ENCODE results near the gene RAB42.
"Not testable (repeated sequence)": the region's sequence is repeated elsewhere in the genome, so short reads cannot be mapped to it uniquely, and the experiment has no call there.

Gene RAB42, protein sequence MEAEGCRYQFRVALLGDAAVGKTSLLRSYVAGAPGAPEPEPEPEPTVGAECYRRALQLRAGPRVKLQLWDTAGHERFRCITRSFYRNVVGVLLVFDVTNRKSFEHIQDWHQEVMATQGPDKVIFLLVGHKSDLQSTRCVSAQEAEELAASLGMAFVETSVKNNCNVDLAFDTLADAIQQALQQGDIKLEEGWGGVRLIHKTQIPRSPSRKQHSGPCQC

DNA sequence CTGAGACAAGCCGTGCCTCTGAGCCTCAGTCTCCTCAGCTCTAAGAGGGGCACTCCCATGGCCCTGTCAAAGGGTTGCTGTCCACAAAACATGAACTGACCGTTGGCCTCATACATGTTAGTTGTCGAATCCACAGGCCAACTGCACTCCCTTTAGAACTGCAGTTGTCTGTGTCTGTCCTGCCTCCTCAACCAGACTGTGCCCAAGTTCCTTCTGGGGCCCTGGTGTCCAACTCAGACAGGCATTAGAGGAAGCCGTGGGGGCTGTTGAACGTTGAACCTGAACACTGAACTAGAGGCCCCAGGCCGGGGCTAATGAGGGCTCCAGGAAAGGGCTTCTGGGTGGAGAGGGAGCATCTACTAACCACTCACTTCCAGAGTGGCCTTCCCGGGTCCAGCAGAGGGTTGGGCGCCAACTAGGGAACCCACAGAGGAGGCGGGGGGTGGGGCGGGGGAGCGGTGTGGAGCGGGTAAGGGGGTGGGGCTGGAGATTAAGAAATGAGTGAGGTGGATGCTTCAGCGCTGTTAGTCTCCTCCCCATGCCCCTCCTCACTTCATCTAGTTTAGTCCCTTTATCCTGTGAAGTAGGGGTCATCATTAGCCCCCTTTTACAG, at the start of gene RAB42:
Gene RAB42, plus strand, starts transcription at position 558 of the 613 bp plus-strand sequence. CDS start 247 bp downstream, outside the sequence.
- no peak for DNase-seq (ENCODE audit: low read depth in 2 of 2)

DNA sequence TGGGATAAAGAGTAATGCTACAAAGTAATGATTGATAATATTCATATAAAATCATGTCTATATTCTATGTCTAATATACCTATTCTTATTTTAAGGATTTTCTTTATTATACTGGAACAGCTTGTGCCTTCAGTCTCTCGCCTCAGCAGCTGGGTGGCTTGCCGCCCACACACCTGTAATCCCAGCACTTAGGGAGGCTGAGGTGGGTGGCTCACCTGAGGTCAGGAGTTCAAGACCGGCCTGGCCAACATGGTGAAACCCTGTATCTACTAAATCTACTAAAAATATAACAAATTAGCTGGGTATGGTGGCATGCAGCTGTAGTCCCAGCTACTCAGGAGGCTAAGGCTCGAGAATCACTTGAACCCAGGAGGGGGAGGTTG, 46.8 kb upstream of the RAB42 start:
- no peak for DNase-seq (ENCODE audit: low read depth in 2 of 2)

DNA sequence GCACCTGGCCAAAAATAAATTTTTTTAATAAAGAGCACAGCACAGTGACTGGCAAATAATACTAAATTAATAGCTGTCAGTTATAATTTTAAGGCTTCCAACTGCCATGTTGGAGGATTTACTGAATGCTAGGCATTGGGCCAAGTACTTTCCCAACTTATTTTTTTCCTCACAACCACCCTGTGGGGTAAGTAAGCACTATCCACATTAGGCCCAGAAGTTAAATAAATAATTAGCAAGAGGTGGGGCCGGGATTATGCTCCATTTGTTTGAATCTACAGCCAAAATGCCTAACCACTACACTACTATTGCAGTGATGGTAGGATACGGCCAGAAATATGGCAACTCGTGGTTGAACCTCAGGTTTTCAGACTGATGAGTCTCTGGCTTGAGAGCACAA, 43.7 kb upstream of the RAB42 start:
- no peak for DNase-seq (ENCODE audit: low read depth in 2 of 2)

DNA sequence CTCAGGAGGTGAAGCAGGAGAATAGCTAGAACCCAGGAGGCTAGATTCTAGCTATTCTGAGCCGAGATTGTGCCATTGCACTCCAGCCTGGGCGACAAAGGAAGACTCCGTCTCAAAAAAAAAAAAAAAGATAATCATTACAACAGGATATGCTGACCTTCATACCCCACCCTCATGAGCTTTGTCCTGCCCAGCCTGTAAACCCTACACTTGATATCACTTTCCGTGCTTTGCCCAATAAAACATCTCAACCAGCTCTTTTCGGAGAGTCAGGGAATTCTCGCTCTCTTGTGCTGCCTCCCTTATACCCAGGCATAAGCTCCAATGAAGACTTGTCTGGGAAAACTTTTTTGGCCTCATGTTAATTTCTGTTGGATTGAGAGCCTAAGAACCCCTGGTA, 40.7 kb upstream of the RAB42 start:
- DNase-seq (ENCODE audit: low read depth in 2 of 2), result no peak

DNA sequence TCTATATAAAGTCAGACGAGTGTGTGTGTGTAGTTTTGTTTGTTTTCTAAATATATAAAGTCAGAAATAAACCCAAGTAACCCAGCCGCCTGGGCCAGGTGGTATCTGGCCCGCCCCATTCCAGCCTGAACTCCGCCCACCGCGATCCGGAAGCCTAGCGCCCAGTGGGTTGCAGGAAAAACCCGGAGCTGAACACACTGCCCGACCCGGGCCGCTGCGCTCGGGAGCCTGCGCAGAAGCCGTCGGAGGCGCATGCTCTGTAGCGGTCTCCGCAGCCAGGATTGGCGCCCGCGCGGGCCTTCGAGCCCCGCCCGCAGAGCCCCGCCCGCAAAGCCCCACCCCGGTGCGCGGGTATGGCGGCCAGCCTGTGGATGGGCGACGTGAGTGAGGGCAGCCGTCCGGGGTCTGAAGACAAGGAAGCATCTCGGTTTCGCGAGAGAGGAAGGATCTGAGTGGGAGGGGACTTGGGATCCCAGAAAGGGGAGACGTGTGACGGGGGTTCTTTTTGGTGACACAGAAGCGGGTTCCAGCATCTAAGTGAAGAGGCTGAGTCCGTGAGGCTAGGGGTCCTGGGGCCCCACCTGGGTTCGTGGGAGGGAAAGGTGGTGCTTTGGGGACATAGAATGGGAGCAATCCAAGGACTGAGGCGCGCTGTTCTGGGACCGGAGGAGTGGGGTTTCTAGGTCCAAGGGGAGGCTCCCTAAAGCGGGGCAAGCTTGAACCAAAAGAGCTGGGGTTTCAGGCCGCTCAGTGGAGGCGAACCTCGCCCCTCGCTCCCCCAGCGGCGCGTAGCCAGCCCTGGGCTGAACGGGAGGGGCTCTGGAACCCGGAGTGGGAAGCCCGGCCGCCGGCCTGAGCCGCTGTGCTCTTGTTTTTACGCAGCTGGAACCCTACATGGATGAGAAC, 39.1 kb upstream of the RAB42 start, which contains the start of gene TRNAU1AP:
Gene TRNAU1AP, plus strand, starts transcription at position 328 of the 906 bp plus-strand sequence. Its CDS starts 26 bp downstream, at position 354.
- DNase-seq (ENCODE audit: low read depth in 2 of 2), result peak; percentile 86 to 90

DNA sequence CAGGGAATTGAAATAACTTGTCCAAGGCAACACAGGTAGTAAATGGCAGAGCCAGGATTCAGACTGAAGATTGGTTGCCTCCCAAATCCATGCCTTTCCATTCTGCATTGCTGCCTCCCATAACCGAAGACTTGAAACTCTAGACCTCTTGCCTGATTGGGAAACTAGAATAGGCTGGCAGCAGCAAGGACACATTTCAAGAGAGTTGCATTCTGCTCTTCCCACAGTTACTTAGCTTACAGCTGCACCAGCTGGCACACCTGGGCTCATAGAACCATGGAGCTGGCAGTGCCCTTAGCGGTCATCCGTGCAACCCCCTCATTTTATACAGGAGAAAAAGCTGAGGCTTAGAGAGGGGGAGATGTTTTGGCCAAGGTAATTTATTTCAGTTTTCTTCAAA, 31.2 kb upstream of the RAB42 start:
- DNase-seq (ENCODE audit: low read depth in 2 of 2), result no peak

DNA sequence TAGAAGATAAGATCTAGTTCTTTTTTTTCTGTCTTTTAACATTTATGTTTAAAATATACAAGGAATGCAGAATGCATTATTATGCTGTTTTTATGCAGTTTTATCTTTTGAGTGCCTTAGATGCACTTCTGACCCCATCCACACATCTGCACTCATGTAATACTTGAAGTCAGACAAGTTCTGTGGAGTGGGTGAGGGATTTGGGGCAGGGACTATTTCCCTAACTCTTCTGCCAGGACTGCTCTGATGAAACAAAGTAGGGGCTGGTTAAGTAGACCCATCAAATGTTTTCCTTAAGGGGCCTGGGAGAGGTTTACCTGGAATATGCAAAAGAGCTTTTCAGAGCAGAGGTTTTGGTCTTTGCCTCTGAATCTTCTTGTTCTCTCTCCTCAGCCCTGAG, 27.8 kb upstream of the RAB42 start:
- DNase-seq (ENCODE audit: low read depth in 2 of 2), result no peak

DNA sequence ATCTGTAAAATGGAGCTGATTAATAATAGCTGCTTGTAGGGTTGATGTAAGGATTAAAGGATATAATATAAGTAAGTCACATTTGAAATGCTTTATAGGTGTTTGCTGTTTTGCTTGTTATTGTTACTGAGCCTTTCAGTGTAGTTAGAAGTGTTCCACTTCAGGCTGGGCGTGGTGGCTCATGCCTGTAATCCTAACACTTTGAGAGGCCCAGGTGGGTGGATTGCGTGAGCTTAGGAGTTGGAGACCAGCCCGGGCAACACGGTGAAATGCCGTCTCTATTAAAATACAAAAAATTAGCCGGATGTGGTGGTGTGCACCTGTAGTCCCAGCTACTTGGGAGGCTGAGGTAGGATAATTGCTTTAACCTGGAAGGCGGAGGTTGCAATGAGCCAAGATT, 27.0 kb upstream of the RAB42 start:
- no peak for DNase-seq (ENCODE audit: low read depth in 2 of 2)

DNA sequence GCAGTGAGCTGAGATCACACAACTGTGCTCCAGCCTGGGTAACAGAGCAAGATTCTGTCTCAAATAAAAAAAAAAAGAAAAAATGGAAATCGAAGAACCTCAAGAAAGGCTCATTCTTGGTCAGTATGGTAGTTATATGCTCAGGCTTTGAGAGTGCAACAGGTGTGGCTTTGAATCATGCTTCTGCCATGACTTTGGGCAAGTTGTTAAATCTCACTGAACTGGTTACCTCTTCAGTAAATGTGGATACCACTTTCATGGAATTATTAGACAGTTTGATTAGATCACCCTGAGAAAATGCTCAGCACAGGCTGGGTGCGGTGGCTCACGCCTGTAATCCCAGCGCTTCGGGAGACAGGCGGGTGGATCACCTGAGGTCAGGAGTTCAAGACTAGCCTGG, 26.3 kb upstream of the RAB42 start:
- no peak for DNase-seq (ENCODE audit: low read depth in 2 of 2)

DNA sequence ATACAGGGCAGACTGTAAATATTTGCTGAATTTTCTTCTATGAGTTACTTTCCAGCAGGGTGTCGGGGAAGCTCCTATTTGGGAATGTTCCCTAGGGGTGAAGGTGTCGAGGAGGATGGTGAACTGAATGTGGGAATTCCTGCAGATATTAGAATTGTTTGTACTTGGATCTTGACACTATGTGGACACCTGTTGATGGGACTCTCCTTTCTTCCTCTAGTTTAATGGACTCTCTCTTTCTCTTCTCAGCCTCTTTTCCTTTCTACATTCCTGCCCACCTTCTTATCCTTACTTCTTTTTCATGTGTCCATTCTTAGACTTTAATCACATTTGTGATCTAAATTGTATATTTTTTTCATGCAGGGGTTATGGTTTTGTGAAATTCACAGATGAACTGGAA, 25.1 kb upstream of the RAB42 start:
- no peak for DNase-seq (ENCODE audit: low read depth in 2 of 2)

DNA sequence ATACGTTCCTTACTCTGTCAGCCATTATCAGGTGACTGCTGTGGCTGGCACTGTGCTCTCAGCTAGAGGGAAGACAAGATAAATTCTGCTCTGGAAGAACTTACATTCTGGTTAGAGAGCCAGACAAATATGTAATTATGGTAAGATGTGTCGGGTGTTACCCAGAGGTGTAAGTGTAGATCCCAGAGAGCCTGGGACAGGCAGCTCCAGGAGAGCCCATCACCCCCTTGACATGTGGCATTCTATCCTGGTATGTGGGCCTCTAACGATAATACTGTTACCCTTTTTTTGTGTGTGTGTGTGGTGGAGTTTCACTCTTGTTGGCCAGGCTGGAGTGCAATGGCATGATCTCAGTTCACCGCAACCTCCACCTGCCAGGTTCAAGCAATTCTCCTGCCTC, 20.2 kb upstream of the RAB42 start:
- DNase-seq (ENCODE audit: low read depth in 2 of 2), result no peak

DNA sequence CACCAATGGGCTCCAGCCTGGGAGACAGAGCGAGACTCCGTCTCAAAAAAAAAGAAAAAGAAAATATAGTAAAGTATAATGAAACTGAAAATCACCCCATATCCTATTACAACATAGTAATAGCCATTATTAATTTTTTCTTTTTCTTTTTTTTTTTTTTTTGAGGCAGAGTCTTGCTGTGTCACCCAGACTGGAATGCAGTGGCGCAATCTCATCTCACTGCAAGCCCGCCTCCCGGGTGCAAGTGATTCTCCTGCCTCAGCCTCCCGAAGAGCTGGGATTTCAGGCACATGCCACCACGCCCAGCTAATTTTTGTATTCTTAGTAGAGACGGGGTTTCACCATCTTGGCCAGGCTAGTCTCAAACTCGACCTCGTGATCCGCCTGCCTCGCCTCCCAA, 19.2 kb upstream of the RAB42 start:
- not testable (repeated sequence) for DNase-seq (ENCODE audit: low read depth in 2 of 2)

DNA sequence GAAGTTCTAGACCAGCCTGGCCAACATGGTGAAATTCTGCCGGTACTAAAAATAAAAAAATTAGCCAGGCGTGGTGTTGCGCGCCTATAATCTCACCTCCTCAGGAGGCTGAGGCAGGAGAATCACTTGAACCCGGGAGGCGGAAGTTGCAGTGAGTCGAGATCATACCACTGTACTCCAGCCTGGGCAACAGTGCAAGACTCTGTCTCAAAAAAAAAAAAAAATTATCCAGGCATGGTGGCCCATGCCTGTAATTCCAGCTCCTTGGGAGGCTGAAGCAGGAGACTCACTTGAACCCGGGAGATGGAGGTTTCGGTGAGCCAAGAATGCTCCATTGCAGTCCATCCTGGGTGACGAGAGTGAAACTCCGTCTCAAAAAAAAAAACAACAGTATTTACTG, 18.5 kb upstream of the RAB42 start:
- DNase-seq (ENCODE audit: low read depth in 2 of 2), result no peak

DNA sequence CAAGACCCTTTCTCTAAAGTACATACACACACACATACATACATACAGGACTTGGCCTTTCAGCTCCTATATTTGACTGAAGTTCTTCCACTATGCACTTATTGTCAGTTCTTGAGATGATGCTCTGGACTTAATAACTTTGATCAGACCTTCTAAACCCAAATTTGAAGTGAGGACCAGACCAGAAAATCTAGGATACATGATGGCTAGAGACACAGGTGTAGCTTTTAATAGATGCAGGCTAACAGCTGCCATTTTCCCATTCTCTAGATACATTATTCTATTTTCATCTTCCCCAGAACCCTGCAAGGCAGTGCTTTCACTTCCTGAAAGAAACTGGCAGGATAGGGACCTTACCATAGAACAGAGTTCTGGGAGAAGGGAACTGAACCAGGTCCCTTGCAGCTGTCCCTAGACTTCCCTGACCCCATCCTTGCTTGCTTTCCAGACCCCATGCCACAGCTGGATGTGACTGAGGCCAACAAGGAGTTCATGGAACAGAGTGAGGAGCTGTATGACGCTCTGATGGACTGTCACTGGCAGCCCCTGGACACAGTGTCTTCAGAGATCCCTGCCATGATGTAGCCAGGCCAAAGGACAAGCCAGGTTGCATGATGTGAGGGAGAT, 14.9 kb upstream of the RAB42 start:
- DNase-seq (ENCODE audit: low read depth in 2 of 2), result no peak

DNA sequence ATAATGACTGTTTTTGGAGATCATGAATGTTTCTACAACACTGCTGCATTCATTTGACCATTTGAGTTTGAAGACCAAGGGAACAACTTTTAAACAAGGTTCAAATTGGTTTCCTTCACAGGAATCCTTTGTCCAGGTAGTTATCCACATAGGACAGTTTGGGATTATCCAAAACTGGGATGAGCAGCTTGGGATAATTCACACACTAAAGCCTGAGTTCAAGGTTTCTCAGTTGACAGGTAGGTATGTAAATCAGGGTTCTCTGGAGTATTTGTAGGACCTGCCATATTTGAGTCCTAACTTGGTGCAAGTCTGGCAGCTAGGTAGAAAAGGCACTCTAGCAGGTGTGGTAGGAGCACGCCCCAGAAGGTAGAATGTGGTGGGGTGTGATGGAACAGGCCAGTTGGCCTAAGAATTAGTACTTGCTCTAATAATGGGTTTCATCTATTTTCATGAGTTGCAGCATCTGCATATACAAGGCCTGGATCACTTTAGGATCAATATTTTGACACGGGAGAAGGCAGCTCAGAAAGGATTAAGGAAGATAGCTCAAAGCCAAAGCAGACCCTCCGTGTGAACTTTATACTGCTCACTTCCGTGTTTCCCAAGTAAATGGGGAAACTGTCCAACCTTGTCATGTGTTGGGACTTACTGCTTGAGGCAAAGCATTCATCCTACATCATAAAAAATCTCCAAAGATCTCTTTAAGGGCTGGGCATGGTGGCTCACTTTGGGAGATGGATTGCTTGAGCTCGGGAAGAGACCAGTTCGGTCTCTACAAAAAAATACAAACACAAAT, 14.1 kb upstream of the RAB42 start:
- no peak for DNase-seq (ENCODE audit: low read depth in 2 of 2)

DNA sequence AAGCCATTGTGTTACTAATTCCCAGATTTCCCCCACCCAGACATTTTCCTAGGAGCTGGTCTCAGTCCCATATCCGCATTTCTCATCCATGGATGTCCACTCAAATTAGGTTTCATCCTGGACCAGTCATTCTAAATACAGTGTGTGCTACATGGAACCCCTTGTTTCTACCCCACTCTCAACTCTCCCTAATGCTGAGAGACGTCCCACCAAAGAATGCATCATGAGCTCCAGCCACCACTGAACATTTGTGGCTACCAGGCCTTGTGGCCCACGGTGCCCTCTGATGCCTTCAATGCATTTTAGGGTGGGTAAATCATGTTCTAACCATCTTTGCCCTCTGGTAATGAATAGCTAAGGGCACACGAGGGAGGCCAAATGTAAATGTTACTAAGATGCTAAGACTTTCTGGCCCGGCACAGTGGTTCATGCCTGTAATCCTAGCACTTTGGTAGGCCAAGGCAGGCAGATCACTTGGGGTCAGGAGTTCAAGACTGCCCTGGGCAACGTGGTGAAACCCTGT, 13.3 kb upstream of the RAB42 start:
- DNase-seq (ENCODE audit: low read depth in 2 of 2), result no peak

DNA sequence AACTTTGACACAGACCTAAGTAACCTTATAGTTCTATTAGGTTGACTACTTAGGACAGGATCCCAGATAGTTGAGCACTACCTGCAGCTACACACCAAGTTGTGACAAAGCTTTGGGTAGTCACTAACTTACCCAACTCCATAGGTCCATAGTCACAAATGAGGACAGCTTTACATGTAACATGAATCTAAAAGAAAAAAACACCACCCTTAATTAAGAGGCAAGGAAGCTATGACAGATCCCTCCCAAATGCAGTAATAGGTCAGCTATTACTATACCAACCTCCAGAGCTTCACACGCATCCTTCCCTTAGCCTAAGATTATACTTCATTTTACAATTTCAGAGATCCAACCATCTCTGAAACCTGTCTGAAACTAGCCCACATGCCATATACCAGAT, 12.7 kb upstream of the RAB42 start:
- DNase-seq (ENCODE audit: low read depth in 2 of 2), result no peak

DNA sequence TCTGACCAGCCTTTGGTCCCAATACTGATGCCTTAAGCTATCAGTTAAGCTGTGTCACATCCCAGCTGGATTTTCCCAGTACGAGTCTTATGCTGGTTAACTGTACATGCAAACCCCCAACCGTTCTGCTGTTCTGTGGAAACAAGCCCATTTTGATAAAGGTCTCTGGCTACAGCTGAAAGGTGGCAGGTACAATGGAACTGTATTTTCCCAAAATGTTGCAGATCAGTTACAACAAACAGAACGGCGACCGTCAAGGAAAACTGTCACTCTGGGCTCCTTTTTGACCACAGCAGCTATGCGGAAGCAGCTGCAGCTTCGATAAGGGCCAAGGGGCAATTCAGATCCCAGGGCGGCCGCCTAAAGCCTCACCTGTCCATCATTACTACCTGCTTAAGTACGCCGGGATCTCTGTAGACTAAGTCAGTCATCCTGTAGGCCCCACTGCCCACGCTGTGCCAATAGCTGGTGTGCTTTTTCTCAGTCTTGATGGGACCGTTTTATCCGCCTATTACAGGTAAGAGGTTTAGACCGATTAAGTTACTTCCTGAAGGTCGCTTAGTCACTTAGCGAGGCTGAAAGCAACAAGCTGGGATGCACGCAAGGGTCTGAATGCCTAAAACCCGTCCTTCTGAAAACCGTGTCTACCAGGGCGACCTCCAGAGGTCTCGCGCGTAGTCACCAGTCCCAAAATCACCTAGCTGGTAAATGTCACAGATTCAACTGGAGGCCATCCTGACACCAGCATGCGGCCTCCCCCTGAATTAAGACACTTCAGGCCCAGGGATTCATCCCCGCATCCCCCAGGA, 11.1 kb upstream of the RAB42 start:
- DNase-seq (ENCODE audit: low read depth in 2 of 2), result no peak

DNA sequence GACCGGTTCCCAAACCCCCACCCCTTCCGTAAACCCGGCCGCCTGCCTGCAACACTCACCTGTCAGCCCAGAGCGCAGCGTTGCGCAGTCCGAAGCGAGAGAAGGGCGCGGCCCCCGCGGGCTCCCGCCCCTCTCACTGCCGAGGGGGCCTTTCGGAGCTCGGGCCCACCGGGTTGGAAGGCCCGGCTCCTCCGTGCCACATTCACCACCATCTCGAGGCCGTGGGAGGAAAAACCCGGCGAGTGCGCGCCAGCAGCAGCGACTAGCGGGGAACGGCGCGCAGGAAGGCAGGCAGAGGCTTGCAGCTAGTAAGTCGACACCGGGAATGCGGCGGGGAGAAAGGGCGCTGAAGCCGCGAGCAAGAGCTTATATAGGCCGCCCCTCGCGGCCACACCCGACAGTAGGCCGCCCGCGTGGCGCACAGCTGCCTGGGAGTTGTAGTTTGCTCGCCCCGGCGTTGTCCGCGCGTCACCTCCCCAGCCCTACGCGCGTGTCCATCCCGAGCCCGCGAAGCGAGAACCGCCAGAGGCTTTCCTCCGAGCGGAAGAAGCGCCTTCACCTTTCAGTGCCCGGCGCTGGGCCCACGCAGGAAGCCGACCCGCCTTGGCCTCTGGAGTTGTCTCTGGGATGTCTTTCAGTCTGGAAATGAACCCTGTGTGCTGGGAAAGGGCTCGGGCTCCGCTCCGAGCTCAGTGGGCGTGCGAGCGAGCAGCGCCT, 10.4 kb upstream of the RAB42 start:
- DNase-seq (ENCODE audit: low read depth in 2 of 2), result peak; percentile 89 to 90

DNA sequence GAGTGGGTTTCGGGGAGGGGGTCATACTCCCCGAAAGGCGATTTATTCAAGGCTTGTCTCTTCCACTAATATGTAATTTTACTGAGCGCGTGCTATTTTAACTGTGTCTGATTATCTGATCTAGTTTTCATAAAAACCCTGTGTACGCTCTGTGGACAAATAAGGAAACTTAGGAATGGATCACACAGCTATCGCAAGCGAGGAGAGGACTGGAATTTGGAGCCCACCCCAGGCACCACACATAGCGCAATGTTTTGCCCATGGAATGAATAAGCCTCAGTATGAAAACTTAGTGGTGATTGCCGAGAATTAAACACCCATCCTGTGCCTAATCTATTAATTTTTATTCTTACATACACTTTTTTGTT, 9.8 kb upstream of the RAB42 start:
- DNase-seq (ENCODE audit: low read depth in 2 of 2), result peak in 1 of 2 experiments; percentile 20
